EL (cell line): ENCODE data around the gene RND3.
A peak's percentile ranks its signal among the peaks of the same experiment; 100 is the strongest.

Experiments
- DNase-seq: peaks from one replicate; pipeline ENCODE4 v3.0.0-alpha.2; 2016

The RND3 gene

GRCh38 chr2:150475479-150476250, 11.8 kb downstream of the RND3 start:
- no peak for DNase-seq

DNA sequence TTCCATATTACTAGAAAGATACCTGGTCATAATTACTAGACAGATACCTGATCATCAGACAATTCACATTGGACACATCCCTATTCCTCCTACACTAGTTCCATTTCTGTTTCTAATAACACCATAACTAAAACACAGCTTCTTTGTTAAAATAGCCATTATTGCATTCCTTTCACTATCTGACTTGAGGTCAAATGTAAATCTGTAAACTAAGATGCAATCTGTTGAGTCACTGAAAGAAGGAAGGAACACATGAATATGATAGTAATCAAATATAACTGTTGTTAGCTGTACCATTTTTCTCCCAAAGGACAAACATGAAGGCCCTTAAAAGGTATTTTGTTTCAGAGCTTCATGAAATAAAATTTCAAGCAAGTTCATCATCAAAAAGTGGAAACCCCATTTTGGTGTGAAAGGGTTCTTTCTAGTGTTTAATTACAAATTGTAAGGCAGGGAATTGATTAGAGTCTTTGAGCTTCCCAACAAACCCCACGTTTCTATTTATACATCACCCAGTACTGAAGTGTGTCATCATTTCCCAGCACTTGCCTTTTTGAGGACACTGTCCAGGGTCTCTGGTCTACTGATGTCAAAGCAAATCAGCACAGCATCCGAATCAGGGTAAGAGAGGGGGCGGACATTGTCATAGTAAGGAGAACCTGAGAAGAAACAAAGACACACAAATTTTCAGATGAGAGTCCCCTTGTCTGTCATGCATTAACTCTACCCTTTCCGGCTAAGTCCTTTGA, 13.0 kb downstream of the RND3 start:
- DNase-seq = peak; percentile 54

GRCh38 chr2:150473767-150474166, 13.7 kb downstream of the RND3 start:
- DNase-seq = peak; percentile 67

DNA sequence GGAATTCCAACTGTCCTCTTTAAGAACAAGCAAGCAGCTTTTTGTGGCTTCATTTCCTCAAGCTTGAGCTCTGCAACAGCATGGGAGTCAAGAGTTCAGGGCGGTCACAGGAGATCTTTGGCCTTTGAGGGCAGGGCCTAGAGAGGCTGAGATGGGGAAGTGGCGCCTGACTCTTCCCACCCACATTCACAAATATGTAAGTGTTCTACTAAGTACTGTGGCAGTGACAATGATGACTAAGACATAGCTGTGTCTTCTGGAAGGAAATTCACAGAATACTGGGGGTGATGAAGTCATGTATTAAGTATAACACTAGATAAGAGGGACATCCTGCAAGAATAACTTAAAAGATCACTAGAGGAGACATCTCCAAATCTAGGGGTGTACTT, 15.0 kb downstream of the RND3 start:
- peak; percentile 94 for DNase-seq

DNA sequence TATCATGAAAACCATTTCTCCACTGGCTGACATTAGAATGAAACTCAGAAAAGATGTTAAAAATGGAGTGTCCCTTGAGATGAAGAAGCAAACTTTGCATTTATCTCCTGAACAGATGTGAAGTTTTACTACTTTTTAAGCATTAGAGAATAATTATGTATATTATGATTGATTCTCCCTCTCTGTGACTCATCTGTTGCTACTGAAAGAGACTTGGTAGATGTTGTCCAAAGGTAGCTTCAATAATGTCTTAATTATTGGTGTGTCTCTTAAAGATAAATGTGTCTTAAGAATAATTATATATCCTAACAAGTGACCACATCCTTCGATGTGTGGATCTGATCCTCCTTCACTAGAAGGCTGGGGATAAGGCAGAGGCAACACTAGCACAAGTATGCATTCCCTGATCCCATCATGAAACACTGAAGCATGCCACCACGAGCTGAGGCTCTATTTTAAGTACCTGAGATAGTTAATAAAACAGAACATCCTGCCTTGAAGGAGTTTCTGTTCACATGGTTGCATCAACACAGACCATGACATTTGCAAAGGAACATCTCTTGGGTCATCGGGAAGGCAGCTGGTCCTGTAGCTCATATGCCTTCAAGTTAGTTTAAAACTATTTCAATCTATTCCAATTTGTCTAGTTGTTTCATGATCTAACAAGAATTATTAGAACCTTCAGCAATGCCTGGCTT, 15.5 kb downstream of the RND3 start:
- no peak for DNase-seq

GRCh38 chr2:150470435-150470834, 17.0 kb downstream of the RND3 start:
- peak; percentile 36 for DNase-seq

- DNase-seq = peak; percentile 56
Measured at GRCh38 chr2:150469706-150470274, 17.7 kb downstream of the RND3 start.

GRCh38 chr2:150468350-150468960, 19.0 kb downstream of the RND3 start:
- DNase-seq = peak; percentile 24

- peak; percentile 47 for DNase-seq
Measured at GRCh38 chr2:150467621-150467963, 19.9 kb downstream of the RND3 start.

DNA sequence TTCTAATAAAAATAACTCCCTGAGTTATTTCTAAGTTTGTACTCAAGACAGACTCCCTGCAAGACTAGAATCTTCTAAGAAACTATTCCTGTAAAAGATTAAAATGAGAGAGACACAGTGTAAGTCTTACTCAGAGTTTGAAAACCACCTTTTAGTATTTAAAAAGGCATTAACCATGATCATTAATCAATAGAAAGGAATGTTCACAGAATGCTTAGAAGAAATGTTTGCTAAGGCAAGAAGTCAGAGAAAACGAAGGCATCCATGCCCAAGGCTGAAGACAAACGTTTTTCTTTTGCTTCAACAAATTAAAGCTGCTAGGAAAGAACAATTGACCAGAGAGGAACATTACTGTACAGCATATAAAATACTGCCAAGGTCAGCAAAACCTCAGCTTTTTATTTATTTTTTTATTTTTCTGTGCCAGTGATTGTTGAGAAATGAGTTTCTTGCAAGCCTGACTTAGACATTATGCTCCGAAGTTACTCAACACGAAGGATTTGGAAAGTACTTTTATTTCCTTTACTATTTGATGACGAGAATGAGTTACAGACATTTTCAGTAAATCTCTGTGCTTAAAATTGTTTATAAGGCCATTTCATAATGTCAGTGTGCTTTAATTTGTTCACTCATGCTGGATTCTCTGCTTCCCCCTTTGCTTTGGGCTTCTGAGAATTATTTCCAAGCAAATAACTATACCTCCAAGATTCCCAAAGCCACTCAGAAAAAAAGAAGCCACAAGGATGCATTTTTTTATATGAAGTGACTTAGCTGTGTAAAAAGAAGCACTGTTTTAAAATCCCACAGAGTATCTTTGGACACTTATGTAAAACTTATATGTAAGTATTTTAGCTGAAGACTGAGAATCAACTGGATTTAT, 20.5 kb downstream of the RND3 start:
- DNase-seq = peak; percentile 78

- DNase-seq = peak; percentile 48
Measured at GRCh38 chr2:150465703-150466569, 21.5 kb downstream of the RND3 start.

DNA sequence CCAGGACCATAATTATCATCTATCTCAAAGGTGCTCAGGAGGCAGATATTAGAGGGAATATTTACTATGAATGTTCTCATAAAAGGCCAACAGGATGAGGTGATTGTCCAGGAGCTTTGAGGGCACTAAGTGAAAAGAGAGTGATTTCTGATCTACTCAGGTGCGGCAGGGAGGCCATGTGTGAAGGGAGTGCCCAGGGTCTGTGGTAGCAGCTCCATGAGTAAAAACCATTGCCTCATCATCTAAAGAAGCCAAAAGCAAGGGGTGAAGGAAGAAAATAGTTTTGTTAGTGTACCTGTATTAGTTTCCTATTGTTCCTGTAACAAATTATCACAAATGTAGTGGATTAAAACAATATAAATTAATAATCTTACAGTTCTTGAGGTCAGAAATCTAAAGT, 22.5 kb downstream of the RND3 start:
- no peak for DNase-seq

DNA sequence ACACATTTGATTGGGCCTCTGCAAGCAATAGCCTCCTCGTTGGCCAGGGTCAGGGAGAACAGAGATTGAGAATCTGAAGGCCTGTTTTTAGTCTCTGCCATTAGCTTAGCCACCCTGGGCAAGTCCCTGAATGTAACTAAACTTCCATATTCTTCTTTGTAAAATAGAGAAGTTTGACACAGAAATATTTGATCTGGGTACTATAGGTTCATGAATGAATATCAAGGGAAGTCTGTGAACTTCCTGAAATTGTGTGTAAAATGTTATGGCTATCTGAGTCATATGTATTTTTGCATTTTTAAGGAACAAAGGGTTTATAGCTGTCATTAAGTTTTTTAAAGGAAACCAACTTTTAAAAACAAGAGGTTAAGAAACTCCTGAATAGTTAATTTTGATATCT, 23.2 kb downstream of the RND3 start:
- no peak for DNase-seq

GRCh38 chr2:150462770-150463169, 24.7 kb downstream of the RND3 start:
- no peak for DNase-seq

DNA sequence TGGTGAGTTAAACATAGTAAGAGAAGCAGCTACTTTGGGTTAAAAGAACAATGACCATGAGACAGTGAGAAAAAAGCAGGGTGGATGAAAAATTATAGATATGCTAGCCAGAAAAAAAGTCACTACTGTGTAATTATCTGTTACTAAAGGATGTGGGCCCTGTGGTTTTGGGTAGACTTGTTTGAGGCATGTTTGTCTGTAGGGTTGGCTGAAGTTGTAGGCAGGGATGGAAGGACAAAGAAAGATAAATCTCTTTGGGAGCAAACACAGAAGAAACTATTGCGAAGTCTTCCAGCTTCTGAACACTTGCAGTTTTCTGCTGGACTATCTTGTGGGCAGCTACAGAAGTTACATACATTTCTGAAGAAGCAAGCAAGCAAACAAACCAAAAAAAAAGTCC, 28.2 kb downstream of the RND3 start:
- peak; percentile 3 for DNase-seq

DNA sequence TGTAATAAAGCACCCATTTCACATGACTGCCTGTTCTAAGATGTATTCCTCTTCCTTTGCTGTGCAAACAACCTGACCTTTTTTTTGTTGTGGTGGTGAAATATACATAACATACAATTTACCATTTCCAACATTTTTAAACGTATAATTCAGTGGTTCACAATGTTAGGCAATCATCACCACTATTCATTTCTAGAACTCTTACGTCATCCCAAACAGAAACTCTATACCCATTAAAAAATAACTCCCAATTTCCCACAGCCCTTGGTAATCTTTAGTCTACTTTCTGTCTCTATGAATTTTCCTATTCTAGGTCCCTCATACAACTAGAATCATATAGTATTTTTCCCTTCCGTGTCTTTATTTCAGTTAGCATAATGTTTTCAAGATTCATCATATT, 36.7 kb downstream of the RND3 start:
- DNase-seq = no peak

- DNase-seq = no peak
Measured at GRCh38 chr2:150449856-150450255, 37.6 kb downstream of the RND3 start.

GRCh38 chr2:150445398-150445797, 42.1 kb downstream of the RND3 start:
- DNase-seq = no peak

GRCh38 chr2:150442484-150442883, 45.0 kb downstream of the RND3 start:
- DNase-seq = no peak

DNA sequence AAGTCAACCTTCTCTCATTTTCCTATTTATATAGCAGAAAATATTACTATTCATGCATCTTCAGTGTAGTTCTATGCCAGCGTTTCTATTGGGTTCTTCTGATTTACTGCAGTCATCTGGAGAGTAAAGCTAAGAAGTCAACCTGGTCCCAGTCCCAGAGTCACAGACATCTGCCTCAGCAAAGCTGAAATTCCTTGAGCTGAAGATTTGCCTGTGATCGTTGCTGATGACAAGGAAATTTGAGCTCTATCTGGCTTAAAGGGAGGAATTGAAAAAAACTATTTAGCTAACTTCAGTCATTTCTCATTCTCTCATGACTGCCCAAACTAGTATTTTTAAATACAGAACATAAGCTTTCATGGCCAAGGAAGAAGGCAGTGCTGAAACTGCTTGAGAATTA, 45.7 kb downstream of the RND3 start:
- no peak for DNase-seq

DNA sequence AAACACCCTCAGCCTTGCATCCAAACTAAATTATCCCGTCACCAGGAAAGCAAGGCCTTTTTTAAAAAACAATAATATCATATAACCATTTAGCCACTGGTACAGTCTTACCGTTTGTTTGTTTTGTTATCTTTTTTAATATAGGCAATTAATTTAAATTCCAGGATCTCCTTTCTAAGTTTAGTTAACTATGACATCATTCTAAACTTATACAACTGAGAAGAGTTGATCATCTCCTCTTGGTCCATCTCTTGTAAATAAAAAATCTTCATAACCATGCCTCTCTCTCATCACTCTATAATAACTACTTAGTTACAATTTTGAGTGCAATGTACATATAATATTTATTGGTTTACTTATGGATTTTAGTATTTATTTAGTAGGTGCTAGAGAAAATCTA, 46.2 kb downstream of the RND3 start:
- no peak for DNase-seq
